ENCODE measurements around the gene RUNDC3A. TPM values are rescaled to one million over a fixed set of nuclear protein-coding genes. Genes with fewer than 3 reads are reported as not detected.

Gene RUNDC3A
- total and polyA plus RNA-seq, 2 donors, result 0.99 to 4.9 TPM

DNA sequence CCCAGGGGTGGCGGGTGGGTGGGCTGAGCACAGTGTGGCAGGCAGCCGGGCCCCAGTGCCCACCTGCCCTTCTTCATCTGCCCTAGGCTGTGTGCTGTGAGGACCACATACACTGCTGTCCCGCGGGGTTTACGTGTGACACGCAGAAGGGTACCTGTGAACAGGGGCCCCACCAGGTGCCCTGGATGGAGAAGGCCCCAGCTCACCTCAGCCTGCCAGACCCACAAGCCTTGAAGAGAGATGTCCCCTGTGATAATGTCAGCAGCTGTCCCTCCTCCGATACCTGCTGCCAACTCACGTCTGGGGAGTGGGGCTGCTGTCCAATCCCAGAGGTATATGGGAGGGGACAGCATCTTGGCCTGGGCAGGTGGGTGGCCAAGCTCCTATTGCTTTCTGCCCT lies 43.1 kb downstream of the RUNDC3A start:
- Histone ChIP-seq H3K36me3 (ENCODE audit: control insufficient read depth in 2 of 2, insufficient read depth in 2 of 2, low read length in 1 of 2) (peaks cover 12 to 19% of the 10 kb centered on the region in 2 donors), H3K27me3 (ENCODE audit: control insufficient read depth in 2 of 2, insufficient read depth in 1 of 2, low read length in 1 of 2) (peaks cover 24 to 43% of the 10 kb centered on the region in 2 donors), H3K4me1 (ENCODE audit: control insufficient read depth in 2 of 2, insufficient read depth in 2 of 2, low read length in 2 of 2) (peaks cover 4 to 10% of the 10 kb centered on the region in 2 donors), H3K4me3 (ENCODE audit: low read length in 2 of 2) (no peak overlapping the region), H3K9me3 (ENCODE audit: control insufficient read depth in 2 of 2, insufficient read depth in 1 of 2, low read length in 1 of 2) (no peaks in the 10 kb centered on the region), H3K27ac (ENCODE audit: low read depth in 1 of 2, low read length in 1 of 2) (no peak overlapping the region)
- DNase-seq (ENCODE audit: low read depth in 6 of 9, low spot score in 9 of 9), result no peak
- WGBS, result 95% methylated on average over 8 of the region's 8 CpGs

DNA sequence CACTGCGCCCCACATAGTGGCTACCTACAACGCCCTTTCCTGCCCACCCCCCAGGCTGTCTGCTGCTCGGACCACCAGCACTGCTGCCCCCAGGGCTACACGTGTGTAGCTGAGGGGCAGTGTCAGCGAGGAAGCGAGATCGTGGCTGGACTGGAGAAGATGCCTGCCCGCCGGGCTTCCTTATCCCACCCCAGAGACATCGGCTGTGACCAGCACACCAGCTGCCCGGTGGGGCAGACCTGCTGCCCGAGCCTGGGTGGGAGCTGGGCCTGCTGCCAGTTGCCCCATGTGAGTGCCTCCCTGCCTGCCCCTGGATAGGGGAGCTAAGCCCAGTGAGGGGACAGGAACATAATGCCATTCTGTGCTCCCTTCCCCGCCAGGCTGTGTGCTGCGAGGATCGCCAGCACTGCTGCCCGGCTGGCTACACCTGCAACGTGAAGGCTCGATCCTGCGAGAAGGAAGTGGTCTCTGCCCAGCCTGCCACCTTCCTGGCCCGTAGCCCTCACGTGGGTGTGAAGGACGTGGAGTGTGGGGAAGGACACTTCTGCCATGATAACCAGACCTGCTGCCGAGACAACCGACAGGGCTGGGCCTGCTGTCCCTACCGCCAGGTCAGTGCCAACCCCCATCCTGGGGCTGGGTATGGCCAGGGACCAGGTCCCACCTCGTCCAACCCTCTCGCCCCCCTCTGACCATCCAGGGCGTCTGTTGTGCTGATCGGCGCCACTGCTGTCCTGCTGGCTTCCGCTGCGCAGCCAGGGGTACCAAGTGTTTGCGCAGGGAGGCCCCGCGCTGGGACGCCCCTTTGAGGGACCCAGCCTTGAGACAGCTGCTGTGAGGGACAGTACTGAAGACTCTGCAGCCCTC lies 43.8 kb downstream of the RUNDC3A start:
- H3K9me3 ChIP-seq (ENCODE audit: control insufficient read depth in 2 of 2, insufficient read depth in 1 of 2, low read length in 1 of 2), result no peaks in the 10 kb centered on the region
- peaks cover 12 to 19% of the 10 kb centered on the region in 2 donors for H3K36me3 ChIP-seq (ENCODE audit: control insufficient read depth in 2 of 2, insufficient read depth in 2 of 2, low read length in 1 of 2)

DNA sequence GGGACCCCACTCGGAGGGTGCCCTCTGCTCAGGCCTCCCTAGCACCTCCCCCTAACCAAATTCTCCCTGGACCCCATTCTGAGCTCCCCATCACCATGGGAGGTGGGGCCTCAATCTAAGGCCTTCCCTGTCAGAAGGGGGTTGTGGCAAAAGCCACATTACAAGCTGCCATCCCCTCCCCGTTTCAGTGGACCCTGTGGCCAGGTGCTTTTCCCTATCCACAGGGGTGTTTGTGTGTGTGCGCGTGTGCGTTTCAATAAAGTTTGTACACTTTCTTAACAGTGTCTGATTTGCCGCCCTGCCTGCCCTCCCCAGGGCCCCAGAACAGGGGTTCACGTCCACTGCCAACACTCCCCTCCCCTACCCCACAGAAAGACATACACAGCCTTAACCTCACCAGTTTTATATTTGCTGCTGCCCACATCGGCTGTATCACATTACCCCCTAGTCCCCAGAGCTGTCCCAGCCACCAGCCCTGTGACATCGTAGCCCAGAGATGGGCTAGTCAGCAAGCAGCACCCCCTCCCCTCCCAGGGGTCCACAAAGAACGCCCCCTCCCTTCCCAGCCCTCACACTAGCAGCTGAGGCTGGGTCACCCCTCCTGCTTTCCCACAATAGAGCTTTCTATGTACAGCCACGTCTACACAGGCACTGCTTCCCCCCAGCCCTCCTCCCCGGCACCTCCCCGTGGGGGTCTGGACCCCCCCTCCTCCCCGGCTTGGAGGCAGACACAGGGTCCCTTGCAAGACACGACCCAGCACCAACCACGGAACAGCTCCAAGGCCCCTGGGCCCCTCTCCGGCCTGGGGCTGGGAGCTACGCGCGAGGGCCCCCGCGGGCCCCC lies 44.6 kb downstream of the RUNDC3A start:
- DNase-seq (ENCODE audit: low read depth in 6 of 9, low spot score in 9 of 9), result no peak
- Histone ChIP-seq H3K9me3 (ENCODE audit: control insufficient read depth in 2 of 2, insufficient read depth in 1 of 2, low read length in 1 of 2) (no peaks in the 10 kb centered on the region), H3K4me1 (ENCODE audit: control insufficient read depth in 2 of 2, insufficient read depth in 2 of 2, low read length in 2 of 2) (peaks cover 4 to 10% of the 10 kb centered on the region in 2 donors), H3K27ac (ENCODE audit: low read depth in 1 of 2, low read length in 1 of 2) (no peak overlapping the region), H3K36me3 (ENCODE audit: control insufficient read depth in 2 of 2, insufficient read depth in 2 of 2, low read length in 1 of 2) (peaks cover 12 to 19% of the 10 kb centered on the region in 2 donors), H3K4me3 (ENCODE audit: low read length in 2 of 2) (peak overlapping the region in 1 of 2 donors; percentile 56), H3K27me3 (ENCODE audit: control insufficient read depth in 2 of 2, insufficient read depth in 1 of 2, low read length in 1 of 2) (peaks cover 24 to 44% of the 10 kb centered on the region in 2 donors)
- WGBS, result 60% methylated on average over 22 of the region's 22 CpGs

More for the DNA sequence above, 43.8 kb downstream of the RUNDC3A start:
- H3K4me1 ChIP-seq (ENCODE audit: control insufficient read depth in 2 of 2, insufficient read depth in 2 of 2, low read length in 2 of 2), result peaks cover 4 to 10% of the 10 kb centered on the region in 2 donors
- no peak overlapping the region for H3K4me3 ChIP-seq (ENCODE audit: low read length in 2 of 2)
- no peak for DNase-seq (ENCODE audit: low read depth in 6 of 9, low spot score in 9 of 9)
- no peak overlapping the region for H3K27ac ChIP-seq (ENCODE audit: low read depth in 1 of 2, low read length in 1 of 2)
- H3K27me3 ChIP-seq (ENCODE audit: control insufficient read depth in 2 of 2, insufficient read depth in 1 of 2, low read length in 1 of 2), result peaks cover 24 to 44% of the 10 kb centered on the region in 2 donors
- WGBS, result 95% methylated on average over 36 of the region's 36 CpGs

DNA sequence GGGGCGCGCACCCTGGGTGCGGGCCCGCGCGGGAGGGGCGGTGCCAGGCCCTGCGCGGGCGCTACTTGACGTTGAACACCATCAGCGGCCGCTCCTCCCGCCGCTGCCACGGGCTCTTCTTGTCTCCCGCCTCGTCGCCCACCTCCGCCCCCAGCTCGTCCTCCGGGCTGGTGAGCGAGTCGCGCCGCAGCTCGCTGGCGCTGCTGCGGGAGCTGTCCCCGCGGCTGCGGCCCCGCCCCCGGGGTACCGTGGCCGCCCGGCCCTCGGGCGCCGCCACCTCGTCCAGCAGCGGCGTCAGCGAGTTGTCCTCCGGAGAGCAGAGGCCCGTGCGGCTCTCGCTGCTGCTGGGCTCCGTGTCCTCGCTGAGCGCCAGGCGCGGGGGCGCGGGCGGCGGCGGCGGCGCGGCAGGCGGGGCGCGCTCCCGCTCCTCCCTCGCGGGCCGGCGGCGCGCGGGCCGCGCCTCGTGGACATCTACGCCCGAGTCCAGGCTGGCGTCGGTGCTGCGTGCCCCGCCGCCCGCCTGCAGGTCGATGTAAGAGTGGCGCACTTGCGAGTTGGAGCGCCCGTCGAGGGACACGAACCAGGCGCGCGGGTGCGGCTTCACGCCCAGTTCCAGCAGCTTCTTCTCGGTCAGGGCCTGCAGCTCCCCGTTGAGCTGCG lies 45.4 kb downstream of the RUNDC3A start:
- H3K27ac ChIP-seq (ENCODE audit: low read depth in 1 of 2, low read length in 1 of 2), result no peak overlapping the region
- peaks cover 12 to 19% of the 10 kb centered on the region in 2 donors for H3K36me3 ChIP-seq (ENCODE audit: control insufficient read depth in 2 of 2, insufficient read depth in 2 of 2, low read length in 1 of 2)
- H3K9me3 ChIP-seq (ENCODE audit: control insufficient read depth in 2 of 2, insufficient read depth in 1 of 2, low read length in 1 of 2), result no peaks in the 10 kb centered on the region
- no peak for DNase-seq (ENCODE audit: low read depth in 6 of 9, low spot score in 9 of 9)
- H3K4me3 ChIP-seq (ENCODE audit: low read length in 2 of 2), result peak overlapping the region in 1 of 2 donors; percentile 56
- H3K4me1 ChIP-seq (ENCODE audit: control insufficient read depth in 2 of 2, insufficient read depth in 2 of 2, low read length in 2 of 2), result peaks cover 4 to 11% of the 10 kb centered on the region in 2 donors
- peaks cover 24 to 46% of the 10 kb centered on the region in 2 donors for H3K27me3 ChIP-seq (ENCODE audit: control insufficient read depth in 2 of 2, insufficient read depth in 1 of 2, low read length in 1 of 2)
- WGBS, result 20% methylated on average over 98 of the region's 98 CpGs

DNA sequence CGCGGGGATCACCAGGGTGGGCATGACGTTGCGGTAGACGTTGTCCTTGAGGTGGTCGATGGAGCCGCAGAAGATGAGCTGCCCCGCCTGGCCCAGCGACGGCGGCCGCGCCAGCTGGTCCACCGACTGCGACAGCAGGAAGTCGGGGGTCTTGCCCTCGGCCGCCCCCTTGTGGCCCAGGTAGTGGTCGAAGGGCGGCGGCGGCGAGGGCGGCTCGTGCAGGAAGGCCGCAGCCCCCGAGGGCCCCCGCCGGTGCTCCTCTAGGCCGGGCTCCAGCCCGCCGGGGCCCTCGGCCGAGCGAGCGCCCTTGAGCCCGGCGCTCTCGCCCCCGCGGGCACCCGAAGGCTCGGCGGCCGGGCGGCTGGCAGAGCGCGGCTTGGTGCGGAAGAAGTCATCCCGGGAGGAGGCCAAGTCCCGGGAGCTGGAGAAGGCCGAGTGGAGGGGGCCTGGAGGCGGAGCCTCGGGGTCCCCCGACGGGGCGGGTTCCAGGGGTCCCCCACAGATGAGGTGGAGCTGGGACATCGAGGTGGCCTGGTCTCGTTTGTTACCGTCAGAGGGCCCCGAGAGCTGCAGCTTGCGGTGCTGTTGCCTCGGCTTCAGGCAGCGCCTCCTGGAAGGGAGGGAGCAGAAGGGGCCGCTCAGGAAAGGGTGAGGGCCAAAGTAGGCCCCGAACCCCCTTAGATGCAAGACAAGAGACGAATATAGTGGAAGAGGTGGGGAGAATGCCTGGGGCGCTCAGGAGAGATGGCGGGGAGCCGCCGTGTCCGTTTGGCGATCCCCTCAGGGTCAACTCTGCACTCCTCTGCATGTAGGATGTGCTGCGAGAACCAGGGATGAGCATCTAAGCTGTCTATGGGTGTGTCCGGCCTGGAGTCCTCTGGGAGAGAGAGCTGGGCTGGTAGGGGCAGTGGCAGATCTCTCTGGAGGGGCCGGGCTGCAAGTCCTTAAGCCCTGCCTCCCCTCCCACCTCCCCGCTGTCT lies 46.5 kb downstream of the RUNDC3A start:
- Histone ChIP-seq H3K4me1 (ENCODE audit: control insufficient read depth in 2 of 2, insufficient read depth in 2 of 2, low read length in 2 of 2) (peaks cover 4 to 8% of the 10 kb centered on the region in 2 donors), H3K9me3 (ENCODE audit: control insufficient read depth in 2 of 2, insufficient read depth in 1 of 2, low read length in 1 of 2) (no peaks in the 10 kb centered on the region), H3K4me3 (ENCODE audit: low read length in 2 of 2) (peak overlapping the region in 1 of 2 donors; percentile 56), H3K27ac (ENCODE audit: low read depth in 1 of 2, low read length in 1 of 2) (no peak overlapping the region), H3K27me3 (ENCODE audit: control insufficient read depth in 2 of 2, insufficient read depth in 1 of 2, low read length in 1 of 2) (peaks cover 24 to 49% of the 10 kb centered on the region in 2 donors), H3K36me3 (ENCODE audit: control insufficient read depth in 2 of 2, insufficient read depth in 2 of 2, low read length in 1 of 2) (peaks cover 12 to 15% of the 10 kb centered on the region in 2 donors)
- WGBS, result 48% methylated on average over 77 of the region's 77 CpGs
- DNase-seq (ENCODE audit: low read depth in 6 of 9, low spot score in 9 of 9), result peak in 6 of 9 donors; percentile 34 to 77 (median 62)

DNA sequence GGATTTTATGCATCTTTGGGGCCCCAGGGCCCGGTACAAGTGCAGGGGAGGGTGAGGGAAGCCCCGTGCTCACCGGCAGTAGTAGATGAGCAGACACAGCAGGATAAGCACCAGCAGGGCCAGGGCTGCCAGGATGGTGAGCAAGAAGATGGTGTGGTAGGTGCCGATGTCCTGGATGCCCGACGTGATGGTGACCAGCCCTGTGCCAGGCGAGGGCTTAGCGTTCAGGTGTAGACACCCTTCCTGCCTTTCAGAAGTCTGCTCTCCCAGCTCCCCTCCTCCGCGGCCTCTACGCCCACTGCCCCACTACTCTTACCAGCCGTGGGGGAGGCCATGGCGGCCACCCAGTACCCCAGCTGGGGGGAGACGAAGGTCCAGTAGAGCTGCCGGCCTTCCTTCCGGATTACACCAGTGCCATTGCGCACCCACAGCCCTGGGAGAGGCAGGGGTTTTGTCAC lies 47.3 kb downstream of the RUNDC3A start:
- peaks cover 10 to 12% of the 10 kb centered on the region in 2 donors for H3K36me3 ChIP-seq (ENCODE audit: control insufficient read depth in 2 of 2, insufficient read depth in 2 of 2, low read length in 1 of 2)
- peaks cover 4 to 10% of the 10 kb centered on the region in 2 donors for H3K4me1 ChIP-seq (ENCODE audit: control insufficient read depth in 2 of 2, insufficient read depth in 2 of 2, low read length in 2 of 2)
- H3K27me3 ChIP-seq (ENCODE audit: control insufficient read depth in 2 of 2, insufficient read depth in 1 of 2, low read length in 1 of 2), result peaks cover 24 to 56% of the 10 kb centered on the region in 2 donors
- 91% methylated on average over 17 of the region's 17 CpGs for WGBS
- no peak overlapping the region for H3K4me3 ChIP-seq (ENCODE audit: low read length in 2 of 2)
- H3K9me3 ChIP-seq (ENCODE audit: control insufficient read depth in 2 of 2, insufficient read depth in 1 of 2, low read length in 1 of 2), result no peaks in the 10 kb centered on the region
- H3K27ac ChIP-seq (ENCODE audit: low read depth in 1 of 2, low read length in 1 of 2), result no peak overlapping the region
- no peak for DNase-seq (ENCODE audit: low read depth in 6 of 9, low spot score in 9 of 9)

DNA sequence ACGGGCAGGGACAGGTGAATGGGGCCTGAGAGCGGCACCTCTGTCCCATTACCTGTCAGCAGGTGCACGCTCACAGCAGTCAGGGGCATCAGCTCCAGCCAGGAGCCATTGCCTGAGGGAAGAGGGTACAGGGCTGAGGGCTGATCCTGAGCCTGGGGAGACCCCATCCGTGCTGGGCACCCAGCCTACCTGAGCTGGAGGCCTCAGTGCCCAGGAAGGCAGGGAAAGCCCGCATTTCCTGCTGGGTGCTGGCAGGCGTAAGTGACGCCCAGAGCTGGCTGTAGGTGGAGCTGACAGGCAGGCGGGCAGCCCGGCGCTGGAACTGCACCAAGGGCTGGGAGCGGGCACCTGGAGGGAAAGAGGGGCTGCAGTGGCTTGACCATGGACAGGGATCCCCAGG lies 47.8 kb downstream of the RUNDC3A start:
- Histone ChIP-seq H3K27ac (ENCODE audit: low read depth in 1 of 2, low read length in 1 of 2) (no peak overlapping the region), H3K4me3 (ENCODE audit: low read length in 2 of 2) (no peak overlapping the region), H3K4me1 (ENCODE audit: control insufficient read depth in 2 of 2, insufficient read depth in 2 of 2, low read length in 2 of 2) (peaks cover 4 to 15% of the 10 kb centered on the region in 2 donors), H3K27me3 (ENCODE audit: control insufficient read depth in 2 of 2, insufficient read depth in 1 of 2, low read length in 1 of 2) (peaks cover 24 to 62% of the 10 kb centered on the region in 2 donors), H3K36me3 (ENCODE audit: control insufficient read depth in 2 of 2, insufficient read depth in 2 of 2, low read length in 1 of 2) (peaks cover 10 to 12% of the 10 kb centered on the region in 2 donors), H3K9me3 (ENCODE audit: control insufficient read depth in 2 of 2, insufficient read depth in 1 of 2, low read length in 1 of 2) (no peaks in the 10 kb centered on the region)
- 96% methylated on average over 11 of the region's 11 CpGs for WGBS
- no peak for DNase-seq (ENCODE audit: low read depth in 6 of 9, low spot score in 9 of 9)

DNA sequence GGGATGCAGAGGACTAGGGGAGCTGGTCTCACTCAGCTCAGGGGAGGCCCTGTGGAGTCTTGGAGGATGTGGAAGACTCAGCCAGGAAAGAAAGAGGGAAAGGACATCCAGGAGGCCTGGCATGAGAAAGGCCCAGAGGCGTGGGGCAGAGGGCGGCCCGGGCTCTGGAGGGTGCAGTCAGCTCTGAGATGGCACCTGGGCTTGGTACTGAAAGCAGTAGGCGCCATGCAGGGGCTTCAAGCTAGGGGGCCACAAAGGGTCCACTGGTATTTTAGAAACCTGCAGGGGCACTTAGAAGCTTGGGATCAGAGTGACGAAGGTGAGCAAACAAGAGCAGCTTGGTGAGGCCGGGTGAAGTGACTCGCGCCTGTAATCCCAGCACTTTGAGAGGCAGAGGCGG lies 49.7 kb downstream of the RUNDC3A start:
- Histone ChIP-seq H3K27me3 (ENCODE audit: control insufficient read depth in 2 of 2, insufficient read depth in 1 of 2, low read length in 1 of 2) (peaks cover 36 to 69% of the 10 kb centered on the region in 2 donors), H3K4me1 (ENCODE audit: control insufficient read depth in 2 of 2, insufficient read depth in 2 of 2, low read length in 2 of 2) (peaks cover 4 to 24% of the 10 kb centered on the region in 2 donors), H3K9me3 (ENCODE audit: control insufficient read depth in 2 of 2, insufficient read depth in 1 of 2, low read length in 1 of 2) (no peaks in the 10 kb centered on the region), H3K27ac (ENCODE audit: low read depth in 1 of 2, low read length in 1 of 2) (no peak overlapping the region), H3K36me3 (ENCODE audit: control insufficient read depth in 2 of 2, insufficient read depth in 2 of 2, low read length in 1 of 2) (no peaks in the 10 kb centered on the region), H3K4me3 (ENCODE audit: low read length in 2 of 2) (no peak overlapping the region)
- 98% methylated on average over 9 of the region's 9 CpGs for WGBS
- no peak for DNase-seq (ENCODE audit: low read depth in 6 of 9, low spot score in 9 of 9)
